HG03039 (cell line): ENCODE data around the gene SSC5D.

Source experiments
- ATAC-seq: cut with Tn5 transposase; IDR thresholded peaks from one replicate; pipeline ENCODE4 v1.9.1; 2021; ENCODE audit warnings: mild to moderate bottlenecking, moderate library complexity; ENCODE audit not compliant: unreplicated experiment

Gene SSC5D

DNA sequence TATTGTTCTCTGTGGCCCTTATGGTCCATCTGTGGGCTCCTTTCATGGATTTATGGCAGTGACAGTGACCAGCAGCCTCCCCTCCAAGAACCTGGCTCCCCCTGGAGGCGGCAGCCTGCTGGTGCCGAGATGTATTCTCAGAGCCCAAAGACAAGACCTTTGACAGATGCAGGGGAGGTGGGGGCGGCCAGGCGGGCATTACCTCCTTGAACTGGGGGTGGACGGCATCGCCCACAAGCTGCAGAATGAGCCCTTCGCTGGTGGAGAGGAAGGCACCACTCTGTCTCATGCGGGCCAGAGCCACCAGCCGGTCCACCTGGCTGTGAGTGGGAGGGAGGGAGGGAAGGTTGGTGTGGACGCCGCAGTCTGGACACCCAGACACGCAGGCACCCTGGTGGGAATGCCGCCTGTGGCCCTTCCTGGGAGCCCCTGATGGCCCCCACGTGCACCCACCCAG is 33.4 kb upstream of the SSC5D start:
- ATAC-seq = no peak

DNA sequence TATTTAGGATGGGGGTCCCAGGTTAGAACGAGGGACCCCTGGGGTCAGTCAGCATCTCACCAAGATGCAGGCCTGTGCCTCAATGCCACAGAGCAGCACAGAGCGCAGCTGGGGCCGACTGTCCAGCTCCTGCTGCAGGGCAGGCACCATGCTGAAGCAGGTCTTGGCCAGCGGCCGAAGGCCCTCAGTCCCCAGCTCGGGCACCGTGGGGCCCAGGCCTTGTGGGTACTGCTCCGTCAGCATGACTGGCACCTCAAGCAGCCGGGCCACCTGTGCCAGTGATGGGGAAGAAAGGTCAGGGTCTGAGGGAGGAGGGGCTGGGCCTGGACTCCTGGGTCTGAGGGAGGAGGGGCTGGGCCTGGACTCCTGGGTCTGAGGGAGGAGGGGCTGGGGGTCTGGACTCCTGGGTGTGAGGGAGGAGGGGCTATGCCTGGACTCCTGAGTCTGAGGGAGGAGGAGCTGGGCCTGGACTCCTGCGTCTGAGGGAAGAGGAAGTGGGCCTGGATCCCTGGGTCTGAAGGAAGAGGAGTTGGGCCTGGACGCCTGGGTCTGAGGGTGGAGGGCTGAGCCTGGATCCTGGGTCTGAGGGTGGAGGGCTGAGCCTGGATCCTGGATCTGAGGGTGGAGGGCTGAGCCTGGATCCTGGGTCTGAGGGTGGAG is 32.5 kb upstream of the SSC5D start:
- no peak for ATAC-seq

DNA sequence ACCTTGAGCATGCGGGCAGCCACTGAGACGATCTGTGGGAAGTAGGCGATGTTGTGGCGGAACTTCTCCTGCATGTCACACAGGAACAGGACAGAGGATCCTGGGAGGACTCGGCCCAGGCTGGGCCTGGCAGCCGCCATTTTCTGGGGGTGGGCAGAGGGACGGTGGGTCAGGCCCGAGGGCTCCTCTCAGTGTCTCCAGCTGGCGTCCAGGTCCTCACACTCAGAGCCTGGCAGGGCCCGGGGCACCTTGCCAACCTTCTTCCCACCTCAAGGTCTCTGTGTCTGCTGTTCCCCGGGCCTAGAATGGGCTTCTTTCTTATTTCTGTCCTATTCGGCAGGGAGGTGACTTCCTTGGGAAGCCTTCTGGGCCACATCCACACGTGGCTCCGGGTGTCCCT is 31.9 kb upstream of the SSC5D start:
- ATAC-seq = no peak

DNA sequence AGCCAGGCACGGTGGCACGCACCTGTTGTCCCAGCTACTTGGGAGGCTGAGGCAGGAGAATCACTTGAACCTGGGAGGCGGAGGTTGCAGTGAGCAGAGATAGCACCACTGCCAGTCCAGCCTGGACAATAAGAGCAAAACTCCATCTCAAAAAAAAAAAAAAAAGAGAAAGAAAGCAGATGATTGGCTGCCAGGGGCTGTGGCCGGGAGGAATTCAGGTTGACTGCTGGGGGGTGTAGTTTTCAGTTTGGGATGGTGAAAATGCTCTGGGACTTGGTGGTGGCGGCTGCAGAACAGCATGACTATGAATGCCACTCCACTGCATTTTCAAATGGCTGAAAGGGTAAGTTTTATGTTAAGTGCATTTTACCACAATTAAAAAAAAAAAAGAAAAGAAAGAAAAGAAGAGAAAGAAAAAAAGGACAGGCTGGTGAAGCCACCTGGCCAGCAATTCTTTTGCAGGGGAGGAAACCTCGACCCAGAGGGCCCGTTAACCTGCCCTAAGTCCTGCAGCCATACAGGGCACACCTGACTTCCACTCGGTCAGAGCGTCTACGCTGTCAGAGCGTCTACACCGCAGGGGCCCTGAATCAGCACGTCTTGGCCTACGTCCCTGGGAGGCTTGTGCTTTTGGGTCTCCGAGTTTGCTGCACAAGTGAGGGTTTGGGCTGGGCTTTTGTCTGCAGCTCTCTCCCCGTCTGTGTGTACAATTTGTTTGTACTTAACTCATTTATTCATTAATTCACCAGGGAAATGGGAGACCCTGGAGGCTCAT is 30.4 kb upstream of the SSC5D start:
- ATAC-seq = no peak

DNA sequence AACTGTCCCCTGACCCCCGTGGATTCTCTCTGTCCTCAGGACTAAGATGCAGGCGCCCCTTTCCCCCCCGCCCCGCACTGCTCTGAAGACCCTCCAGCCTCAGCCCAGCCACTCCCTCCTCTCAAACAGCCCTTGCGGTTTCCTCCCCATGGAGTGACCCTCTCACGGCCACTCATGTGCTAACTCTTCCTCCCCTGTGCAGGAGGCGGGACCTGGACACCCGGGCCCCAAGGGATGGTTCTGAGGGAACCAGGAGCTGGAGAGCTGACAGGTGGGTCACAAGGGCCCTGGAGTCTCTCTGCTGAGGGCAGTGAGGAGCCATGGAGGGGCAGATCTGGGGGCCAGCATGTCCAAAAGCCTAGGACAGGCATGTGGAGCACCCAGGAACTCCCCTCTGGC is 28.7 kb upstream of the SSC5D start:
- ATAC-seq = no peak

DNA sequence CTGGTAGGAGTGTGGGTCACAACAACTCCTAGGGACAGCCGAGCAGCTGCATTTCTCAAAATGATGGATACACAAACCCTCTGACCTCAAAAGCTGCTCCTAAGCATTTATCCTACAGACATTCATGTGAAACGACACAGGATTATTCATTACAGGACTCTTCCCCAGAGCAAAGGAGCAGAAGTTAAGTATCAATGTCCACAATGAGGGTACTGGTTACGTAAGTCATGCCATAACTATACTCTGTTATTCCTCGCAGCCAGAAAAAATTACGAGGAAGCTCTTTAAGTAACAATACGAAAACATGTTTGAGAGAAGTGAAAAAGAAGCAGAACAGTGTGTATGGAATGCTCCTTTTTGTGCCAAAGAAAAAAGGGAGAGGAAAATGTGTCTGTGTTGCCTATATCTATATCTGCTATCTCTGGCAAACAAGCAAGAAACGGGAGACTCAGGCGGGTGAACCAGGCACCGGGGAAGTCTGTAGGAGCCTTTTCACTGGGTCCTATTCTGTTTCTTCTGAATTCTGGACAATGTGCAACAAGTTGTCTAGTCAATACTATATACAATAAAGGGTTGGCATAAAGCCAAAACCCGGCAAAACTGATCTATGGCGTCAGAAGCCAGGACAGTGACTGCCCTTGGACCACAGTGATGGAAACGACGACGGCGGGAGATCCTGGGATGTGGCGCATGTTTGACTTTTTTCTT is 28.1 kb upstream of the SSC5D start:
- ATAC-seq = no peak

DNA sequence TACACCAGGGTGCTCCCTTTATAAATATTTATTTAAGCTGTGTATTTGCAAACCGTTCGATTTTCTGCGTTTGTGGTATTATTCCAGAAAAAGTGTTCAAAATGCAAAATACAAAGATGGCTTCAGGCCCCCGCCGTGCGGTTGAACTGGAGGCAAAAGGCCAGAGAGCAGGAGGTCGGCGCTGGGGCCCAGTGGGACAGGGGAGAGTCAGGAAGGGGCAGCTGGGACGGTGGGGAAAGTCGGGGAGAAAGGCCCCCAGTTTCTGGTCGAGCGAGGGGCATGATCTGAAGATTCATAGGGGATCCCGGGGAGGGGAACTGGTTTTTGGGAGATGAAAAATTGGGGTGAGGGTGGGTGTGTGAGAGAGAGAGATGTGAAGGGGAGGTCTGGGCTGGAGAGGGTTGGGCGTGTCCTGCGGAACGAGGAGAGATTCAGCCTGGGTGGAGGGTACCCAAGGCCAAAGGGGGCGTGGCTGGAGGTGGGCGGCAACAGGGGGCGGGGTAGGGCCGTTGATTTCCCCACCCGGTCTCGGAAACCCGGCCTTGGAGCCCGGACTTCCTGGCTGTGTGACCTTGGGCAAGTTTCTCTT is 27.5 kb upstream of the SSC5D start:
- ATAC-seq = no peak

DNA sequence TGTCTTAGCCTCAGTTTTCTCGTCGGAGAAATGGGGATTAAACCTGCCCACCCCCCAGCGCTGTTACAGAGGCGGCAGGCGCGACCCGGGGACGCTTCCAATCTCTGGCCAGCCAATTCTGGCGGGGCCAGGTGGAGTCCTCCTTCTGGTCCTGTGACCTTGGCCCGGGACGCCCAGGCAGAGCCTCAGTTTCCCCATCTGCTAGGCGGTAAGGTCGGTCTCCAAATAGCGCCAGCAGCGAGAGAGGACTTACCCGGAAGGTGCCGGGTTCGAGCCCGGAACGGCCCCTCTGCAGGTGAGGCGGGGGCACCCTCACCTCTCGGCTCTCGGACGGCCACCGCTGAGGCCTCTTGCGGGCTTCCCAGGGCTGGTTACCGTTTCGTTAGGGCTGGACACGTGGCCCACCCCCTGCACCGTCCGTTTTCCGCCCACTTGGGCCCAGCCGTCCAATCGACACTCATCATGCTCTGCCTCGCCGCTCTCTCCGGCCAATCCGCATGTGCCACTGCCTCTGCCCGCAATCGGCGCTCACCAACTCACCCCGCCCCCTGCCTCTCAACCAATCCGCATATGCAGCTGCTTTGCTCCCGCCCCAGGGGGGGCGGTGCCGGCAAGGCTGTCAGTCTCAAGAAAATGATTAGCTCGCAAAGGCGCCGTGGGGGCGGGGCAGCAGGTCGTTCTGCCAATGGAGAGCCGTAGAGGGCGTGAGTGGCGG is 26.8 kb upstream of the SSC5D start, which contains the start of gene ISOC2:
ISOC2 (minus strand) TSS at position 384 of the 715 bp plus-strand sequence. CDS start 5,156 bp downstream, outside the sequence.
- ATAC-seq = peak; percentile 89

DNA sequence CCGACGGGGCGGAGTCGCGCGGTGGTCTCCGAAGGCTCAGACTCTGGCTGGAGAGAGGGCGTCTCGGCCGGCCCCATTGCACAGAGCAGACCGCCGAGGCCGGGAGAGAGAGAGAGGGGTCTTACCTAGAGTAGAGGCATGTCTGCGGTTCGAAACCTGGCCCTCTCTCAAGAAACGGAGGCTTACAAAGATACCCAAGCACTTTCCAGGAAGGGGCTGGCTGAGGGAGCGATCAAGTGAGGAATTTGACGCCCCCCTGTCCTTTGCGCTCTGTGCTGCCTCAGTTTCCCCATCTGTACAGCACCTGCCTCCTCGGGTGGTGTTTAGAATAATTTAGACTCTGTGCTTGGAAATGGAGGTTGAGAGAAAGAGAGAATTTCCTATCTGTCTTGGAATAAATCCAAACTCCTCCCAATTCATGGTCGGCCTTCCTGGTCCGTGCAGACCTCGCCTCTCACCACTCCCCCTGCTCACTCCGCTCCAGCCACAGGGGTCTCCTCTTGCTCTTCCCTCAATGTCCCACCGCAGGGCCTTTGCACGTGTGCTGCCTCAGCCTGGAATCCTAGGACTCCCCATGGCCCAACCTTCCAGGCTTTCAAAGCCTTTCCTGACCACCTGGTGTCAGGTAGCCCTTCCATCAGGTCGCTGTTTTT is 26.1 kb upstream of the SSC5D start:
- no peak for ATAC-seq

DNA sequence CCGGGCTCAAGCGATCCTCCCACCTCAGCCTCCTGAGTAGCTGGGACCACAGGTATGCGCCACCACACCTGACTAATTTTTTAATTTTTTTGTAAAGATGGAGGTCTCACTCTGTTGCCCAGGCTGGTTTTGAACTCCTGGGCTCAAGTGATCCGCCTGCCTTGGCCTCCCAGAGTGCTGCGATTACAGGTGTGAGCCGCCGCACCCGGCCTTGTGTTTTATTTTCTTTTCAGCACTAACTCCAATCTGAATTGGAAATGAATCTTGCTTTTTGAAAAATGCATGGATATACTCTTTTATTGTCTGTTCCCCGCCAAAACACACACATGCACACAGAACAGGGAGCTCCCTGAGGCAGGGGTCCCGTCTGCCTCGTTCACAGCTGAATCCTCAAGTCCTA is 25.5 kb upstream of the SSC5D start:
- ATAC-seq = no peak

DNA sequence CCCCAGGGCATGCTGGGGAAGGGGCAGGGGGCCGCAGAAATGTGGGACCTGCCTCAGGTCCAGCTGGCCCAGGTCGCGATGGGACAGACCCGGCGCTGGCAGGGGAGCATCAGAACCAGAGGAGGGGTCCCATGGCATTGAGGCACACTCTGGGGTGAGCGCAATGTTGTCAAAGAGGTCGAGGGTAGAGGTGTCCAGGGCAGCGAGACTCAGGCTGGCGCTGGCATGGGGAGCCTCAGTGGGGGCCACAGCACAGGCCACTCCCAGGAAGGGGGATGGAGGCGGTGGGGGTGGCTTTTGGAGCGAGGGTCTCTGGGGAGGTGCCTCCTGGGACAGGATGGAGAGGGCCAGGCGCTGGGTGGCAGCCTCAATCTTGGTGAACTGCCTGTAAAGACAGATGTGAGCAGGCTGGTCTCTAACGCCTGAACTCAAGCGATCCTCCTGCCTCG is 24.6 kb upstream of the SSC5D start:
- no peak for ATAC-seq

DNA sequence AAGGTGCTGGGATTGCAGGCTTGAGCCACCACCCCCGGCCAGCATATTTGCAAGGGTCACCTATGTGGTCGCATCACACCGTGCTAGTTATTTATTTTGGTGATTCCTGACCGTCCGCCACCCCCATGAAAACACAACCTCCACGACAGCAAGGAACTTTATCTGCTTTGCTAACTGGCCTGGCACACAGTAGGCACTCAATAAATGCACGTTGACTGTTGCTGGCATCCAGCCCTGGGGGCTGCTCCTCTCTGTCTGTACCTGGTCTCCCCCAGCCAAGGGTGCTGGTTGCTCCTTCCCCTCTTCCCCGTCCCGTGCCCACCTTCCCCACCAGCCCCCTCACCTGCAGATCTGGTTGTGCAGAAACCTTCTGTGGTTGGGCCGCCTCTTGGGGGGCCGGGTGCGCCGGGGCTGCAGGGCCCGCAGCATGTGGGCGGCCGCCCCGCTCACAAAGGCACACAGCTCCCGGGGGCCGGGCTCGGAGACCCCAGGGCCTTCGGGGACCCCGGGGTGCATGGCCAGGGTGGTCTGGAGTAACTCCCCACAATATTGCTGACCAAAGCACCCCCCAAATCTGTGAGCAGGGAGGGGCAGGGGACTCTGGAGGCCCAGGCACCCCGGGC is 24.1 kb upstream of the SSC5D start:
- ATAC-seq = no peak

DNA sequence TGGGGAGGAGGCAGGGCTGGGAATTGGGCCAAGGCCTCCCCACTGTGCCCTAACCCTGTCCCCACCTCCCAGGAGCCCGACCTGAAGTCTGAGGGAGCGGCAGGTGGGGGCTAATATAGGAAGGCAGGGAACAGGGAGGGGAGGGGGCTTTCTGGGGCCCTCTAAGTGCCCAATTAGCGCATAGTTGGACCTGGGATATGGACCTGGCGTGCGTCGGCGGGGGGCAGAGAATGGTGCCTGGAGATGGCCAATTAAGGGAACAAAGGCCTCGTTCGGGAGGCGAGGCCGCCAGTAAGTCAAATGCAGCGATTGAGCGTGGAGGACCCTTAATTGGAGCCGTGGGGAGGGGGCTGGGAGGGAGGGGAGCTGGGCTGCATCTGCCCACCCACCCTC is 23.6 kb upstream of the SSC5D start, which contains the start of gene C19orf85:
C19orf85 (minus strand) TSS at position 90 of the 393 bp plus-strand sequence. CDS start 197 bp downstream, outside the sequence.
- no peak for ATAC-seq

DNA sequence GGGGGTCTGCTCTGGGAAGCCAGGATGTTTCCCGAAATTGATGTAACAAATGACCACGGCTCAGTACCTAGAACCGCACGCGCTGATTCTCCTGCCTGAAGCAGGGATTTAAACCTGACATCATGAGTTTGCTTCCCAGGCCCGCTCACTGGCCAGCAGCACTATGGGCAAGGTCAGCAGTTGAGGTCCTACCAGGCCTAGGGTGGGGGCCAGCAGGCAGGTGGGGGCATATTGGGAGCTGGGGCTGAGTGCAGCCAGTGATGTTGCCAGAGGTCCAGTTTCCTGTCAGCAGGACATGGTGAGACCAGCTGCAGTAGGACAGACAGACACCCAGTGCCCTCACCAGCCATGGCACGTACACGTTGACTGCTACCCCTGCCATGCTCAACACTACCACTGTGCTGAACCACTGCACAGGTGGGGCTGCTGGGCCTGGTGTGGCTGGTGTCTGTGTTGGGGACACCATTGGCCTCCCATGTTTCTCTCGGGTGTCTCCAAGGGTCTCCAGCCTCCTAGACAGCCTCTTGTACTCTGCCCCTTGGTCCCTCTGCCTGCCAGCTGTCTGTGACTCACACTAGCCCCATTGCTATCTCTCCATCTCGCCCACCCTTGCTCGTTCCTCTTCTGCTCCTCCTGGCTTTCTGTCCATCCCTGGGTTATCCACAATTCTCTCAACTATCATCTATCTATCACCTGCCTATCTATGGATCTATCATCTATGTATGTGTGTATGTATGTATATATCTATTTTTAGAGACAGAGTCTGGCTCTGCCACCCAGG is 22.6 kb upstream of the SSC5D start:
- ATAC-seq = no peak

DNA sequence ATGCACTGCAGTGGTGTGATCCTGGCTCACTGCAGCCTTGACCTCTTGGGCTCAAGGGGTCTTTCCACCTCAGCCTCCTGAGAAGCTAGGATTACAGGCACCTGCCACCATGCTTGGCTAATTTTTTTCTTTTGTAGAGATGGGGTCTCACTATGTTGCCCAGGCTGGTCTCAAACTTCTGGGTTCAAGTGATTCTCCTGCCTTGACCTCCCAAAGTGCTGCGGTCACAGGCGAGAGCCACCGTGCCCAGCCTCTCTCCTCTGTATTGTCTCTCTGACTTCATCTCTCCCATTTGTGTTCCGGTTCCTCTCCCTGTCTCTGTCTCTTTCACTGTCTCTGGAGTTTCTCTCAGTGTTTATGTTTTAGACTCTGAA is 22.0 kb upstream of the SSC5D start:
- no peak for ATAC-seq

DNA sequence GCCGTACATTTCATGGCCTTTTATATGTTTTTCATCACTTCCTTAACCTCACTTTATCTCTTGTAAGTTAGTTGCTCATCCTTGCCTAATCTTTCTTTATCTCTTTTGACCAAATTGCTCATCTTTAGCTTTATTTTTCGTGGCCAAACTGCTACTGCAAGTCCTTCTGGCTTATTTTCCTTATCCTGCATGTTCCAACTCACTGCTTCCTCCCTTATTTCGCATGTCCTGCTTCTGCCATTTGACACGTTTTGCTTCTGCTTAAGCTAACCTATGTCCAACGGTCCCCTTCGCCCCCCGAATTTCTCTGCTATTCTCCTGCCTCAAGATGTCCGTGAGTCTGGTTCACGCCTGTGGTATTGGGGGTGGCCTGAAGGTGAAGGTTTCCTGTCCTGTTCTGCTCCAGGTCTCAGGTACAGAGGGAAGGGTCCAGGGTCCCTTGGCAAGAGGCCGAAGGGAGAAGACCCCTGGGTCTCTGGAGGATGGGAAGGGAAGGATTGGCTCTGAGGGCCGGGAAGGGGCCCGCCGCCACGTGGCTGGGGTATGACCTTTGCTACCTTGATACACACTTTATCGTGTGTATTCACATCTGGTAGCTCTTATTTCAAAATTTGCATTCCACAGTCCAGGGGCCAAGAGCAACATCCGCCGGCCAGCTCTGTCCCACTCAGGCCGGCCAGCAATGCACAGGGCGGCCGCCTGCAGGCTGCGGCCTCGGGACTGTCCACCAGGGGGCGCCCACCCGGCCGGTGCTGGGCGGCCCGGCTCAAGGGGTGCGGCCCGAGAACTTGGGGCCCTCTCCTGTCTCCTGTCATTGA is 20.8 kb upstream of the SSC5D start:
- ATAC-seq = no peak

DNA sequence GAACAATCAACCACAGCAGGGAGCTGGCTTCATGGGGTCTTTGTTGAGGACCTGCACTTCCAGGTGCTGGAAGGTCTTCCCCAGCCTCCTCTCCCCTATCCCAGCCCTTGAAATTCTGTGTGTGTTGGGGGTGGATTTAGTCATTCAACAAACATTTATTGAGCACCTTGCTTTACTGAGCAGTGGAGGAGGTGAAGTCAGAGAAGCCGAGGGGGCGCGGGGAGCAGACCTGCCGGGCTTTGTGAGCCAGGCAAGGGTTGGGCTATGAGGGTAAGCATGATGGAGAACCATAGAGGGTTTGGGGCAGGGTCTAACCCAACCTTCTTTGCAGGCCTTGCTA is 20.2 kb upstream of the SSC5D start:
- ATAC-seq = no peak

DNA sequence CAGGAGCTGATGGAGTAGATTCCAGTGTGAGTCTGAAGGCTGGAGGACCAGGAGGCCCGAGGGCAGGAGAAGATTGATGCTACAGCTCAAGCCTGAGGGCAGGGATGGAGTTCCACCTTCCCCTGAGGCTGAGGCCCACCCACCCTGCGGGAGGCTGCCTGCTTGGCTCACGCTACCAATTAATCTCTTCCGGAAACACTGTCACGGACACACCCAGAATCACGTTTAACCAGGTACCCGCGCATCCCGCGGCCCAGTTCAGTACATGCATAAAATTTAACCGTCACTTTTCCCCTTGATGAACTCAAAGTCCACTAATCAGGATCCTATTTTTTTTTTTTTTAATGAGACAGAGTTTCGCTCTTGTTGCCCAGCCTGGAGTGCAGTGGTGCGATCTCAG is 17.0 kb upstream of the SSC5D start:
- ATAC-seq = no peak
